ENCODE measurements around the gene LMNB1.
"Not testable (repeated sequence)": the region's sequence is repeated elsewhere in the genome, so short reads cannot be mapped to it uniquely, and the experiment has no call there.

LMNB1 gene

DNA sequence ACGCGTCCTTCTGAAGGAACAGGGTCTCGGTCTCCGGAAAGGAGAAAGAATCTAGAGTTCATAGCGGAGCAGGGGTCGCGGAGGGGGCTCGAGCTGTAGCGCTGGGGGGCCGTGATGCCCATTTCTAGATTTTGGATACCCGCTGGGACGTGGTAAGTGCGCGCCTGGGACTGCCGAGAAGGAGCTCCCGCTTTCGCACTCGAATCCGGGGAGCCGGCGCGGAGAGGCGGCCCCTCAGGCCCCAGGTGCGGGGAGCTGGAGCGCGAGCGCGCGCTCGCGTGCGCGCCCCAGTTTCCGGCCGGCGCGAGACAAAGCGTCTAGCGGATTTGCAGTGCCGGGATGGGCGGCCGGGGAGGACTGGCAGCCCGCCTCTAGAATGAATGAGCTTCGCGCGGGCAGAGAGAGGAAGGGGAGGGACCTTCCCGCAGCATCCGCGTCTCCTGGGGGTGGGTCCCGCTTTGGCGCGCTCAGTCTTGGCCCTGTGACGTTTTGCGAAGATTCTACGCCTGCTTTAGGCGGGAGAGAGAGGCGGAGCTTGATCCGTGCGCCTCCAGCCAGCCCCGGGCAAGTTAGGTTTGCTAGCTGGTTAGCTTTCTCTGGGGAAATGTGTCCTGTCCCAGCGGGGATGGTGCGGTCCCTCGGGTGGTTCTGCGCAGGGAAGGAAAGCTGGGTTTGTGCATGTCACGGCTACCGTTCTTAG, 1.2 kb downstream of the LMNB1 start:
- peak; percentile 76 to 79 for DNase-seq (ENCODE audit: low read depth in 2 of 2)

DNA sequence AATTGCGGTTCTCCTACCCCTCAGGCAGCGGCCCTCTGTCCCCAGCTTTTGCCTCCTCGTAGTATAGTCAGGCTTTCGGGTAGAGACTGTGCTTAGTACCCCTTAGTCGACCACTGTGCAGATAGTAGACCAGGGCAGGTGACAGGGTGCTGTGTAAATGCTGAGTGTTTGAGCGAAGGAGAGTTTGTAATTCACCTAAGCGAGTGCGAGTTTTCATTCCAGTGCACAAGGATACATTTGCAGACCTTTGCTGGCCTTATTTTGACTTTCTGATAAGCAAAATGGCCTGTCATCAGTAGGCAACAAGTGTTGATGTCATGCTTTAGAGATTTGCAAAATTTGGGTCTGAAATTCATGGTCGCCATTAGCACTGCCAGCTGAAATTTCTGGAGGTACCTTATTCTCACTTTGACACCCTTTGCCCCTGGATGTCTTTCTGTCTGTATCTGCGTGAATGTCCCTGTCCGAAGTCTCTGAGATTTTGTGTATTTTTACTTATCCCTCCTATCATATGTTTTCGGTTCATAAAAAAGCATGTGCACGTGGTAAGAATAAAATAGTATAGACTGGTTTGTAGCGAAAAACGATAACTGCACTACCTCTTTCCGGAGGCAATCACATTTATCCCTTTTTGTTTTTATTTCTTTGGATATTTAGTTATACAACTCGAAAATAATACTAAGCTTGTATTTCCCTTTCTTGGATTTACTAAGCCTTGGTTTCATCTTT, 1.9 kb downstream of the LMNB1 start:
- no peak for DNase-seq (ENCODE audit: low read depth in 2 of 2)

DNA sequence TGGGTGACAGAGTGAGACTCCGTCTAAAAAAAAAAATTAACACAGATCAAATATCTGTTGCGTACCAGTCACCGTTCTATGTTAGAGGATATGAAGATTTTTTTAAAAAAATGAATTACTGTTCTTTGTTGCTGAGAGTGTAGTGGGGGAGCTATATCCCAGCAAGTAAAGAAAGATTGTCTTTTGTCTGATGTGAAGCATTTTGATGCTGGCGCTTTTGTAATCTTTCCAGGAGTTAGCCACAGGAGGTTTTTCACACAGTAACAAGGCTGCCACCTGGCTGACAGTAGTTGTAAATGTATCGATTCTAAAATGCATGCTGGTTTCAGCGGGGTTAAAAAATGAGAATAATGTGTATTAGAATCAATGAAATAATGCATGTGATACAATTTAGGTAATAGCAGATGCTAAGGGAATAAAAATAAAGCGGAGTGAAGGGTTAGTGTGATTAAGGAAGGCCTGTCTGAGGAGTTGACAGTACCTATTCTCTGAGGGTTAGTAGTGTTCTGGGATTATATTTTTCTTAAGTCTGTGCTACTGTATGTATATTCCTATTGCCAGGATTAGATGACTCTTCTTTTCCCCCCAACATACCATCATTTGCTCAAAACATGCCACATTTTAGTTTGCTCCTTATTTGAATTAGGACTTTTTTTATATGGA, 3.4 kb downstream of the LMNB1 start:
- DNase-seq (ENCODE audit: low read depth in 2 of 2): peak; percentile 11 to 21

DNA sequence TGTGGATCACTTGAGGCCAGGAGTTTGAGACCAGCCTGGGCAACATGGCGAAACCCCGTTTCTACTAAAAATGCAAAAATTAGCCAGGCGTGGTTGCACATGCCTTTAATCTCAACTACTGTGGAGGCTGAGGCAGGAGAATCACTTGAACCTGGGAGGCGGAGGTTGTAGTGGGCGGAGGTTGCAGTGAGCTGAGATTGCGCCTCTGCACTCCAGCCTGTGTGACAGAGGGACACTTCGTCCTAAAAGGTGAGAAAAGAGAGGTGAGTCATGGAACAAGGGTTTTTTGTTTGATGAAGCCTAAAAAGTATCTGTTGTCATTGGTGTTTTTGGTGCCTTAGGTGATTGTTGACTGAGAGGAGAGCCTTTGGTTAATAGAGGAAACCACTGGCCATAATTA, 11.5 kb downstream of the LMNB1 start:
- not testable (repeated sequence) for DNase-seq (ENCODE audit: low read depth in 2 of 2)

DNA sequence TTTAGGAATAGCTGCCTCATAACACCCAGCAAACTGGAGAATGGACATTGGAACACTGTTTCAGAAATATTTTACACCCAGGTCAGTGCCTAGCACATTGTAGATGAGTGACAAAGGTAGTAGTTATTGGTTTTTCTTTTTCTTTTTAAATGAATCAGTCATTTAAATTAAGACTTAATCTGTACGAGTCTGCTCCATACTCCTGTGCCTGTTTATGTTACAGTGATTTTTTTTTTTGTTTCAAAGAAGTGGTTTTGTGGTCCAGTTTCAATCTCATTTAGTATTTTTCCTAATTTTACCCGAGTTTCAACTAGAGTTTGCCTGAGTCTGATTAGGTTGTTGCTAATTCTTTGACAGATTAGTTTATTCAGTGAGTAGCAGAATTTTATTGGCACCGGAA, 16.2 kb downstream of the LMNB1 start:
- DNase-seq (ENCODE audit: low read depth in 2 of 2): no peak

DNA sequence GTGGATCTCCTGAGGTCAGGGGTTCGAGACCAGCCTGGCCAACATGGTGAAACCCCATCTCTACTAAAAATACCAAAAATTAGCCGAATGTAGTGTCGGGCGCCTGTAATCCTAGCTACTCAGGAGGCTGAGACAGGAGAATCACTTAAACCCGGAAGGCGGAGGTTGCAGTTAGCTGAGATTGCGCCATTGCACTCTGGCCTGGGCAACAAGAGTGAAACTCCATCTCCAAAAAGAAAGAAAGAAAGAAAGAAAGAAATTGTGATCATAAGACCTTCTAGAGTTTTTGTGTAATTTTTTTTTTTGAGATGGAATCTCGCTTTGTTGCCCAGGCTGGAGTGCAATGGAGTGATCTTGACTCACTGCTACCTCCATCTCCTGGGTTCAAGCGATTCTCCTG, 16.7 kb downstream of the LMNB1 start:
- DNase-seq (ENCODE audit: low read depth in 2 of 2): not testable (repeated sequence)

DNA sequence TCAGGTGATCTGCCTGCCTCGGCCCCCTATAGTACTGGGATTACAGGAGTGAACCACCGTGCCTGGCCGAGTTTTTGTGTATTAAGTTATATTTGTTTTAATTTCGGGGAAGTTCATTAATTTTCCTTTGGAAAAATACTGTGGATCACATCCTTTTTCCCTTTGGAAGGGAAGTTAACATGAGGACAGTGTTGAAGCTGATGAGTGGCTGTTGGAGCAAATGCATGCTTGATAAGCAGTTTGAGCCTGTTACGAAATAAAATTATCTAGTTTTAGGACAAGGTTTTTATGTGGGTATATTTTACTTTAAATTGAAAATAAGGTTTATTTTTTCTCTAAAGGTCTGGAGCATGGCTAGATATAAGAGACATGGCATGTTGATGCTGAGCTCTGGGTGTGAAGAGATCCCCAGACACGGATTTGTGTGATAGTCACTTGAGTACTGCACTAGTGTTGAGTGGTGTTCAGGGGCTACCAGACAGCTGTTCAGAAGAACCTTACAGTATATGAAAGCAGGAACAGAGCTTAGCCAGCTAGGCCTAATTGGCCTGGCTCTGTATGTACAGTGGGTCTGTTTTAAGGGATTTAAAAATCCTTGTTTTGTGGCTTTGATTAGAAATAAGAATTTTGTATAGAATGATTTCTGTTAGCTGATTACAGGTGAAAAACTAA, 17.4 kb downstream of the LMNB1 start:
- no peak for DNase-seq (ENCODE audit: low read depth in 2 of 2)

DNA sequence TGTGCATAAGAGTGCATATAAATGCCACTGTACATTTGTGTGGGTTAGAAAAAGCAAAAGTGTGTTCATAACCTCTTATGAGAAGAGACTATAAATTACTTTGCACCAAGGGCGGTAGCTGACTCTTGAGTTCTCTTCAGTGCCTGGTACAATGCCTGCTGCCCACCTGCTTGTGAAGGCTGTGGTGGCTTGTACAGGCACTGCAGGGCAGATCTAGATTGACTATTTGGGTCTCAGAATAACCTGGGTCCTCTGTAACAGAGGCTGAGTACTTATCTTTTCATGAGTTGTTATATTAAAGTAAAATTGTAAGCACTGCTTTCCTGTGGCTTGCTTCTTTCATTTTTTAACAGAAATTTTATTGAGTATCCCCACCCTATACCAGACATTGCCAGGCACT, 22.8 kb downstream of the LMNB1 start:
- no peak for DNase-seq (ENCODE audit: low read depth in 2 of 2)

DNA sequence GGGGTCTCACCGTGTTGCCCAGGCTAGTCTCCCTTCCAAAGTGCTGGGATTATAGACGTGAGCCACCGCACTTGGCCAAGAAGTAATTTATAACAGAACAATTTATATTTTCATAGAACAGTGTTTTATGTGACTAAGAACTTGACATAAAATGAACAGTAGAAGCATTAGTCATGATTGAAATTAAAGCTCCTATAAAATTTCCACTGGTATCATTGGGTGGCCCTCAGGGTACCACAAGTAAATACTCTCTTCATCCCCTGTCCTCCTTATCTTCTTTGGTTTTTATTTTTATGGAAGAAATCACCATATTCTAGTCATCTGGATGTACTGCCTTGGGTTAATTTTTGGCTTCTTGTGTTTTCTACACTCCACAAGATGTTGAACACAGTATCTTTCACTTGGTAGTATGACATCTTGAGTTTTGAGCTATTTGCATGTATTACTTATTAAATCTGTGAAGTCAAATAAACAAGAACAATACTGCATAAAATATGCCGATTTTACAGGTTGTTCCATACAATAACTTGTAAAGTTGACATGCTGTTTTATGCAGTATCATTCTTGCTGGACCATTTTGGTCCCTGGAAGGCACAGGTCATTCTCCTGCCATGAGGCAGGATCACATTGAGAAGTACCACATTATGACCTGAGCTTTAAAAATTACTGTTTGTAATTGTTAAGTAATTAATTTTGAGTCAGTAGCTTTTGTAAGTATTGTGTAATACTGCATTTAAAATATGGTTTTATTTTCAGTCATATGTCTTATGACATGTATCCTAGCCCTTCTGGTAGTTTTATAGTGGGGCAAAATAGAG, 24.4 kb downstream of the LMNB1 start:
- no peak for DNase-seq (ENCODE audit: low read depth in 2 of 2)

DNA sequence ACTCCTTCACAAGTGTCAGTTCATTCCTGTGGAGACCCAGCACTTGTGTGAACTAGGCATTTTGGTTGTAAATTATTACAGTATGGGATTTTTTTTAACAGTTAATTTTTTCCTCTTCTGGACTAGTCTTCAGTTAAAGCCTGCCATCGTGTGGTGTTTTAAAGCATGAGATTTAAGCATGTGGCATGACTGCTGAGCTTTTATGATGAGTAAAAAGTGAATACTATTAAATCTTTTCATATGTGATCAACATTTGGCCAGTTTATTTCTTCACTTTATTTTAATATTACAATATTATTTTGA, 25.0 kb downstream of the LMNB1 start:
- DNase-seq (ENCODE audit: low read depth in 2 of 2): no peak

DNA sequence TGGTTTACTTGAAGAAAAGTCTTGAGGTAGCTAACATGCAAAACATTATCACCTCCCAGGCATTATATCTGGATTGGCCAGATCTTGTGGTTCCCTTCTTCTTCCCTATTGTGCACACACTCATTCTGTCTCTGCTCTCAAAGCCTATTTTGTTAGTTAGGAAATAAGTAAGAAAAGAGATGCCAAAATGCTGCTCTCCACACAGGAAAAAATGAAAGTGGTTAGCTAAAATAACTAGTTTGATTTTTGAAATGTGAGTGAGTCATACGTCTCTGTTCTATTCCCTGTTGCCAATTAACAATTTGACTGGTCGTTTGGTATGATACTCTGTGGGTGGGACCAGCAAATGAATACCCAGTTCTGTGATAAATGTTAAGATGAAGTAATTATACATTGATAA, 28.1 kb downstream of the LMNB1 start:
- DNase-seq (ENCODE audit: low read depth in 2 of 2): no peak

DNA sequence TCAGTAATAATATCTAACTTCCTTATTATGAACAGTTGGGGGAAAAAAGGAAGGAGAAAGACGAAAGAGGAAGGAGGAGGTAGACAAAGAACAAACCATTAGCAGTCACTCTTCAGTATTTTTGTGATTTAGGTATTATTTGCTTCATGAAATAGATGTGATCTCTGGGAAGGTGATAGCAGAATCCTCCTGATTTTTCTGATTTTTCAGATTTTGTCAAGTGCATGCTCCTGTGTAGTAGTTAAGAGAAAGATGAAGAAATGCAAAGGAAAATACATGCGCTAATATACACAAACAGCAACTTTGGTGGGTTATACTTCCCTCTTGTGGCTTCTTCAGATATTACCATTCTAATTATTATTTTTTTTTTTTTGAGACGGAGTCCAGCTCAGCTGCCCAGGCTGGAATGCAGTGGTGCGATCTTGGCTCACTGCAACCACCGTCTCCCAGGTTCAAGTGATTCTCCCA, 31.6 kb downstream of the LMNB1 start:
- no peak for DNase-seq (ENCODE audit: low read depth in 2 of 2)

DNA sequence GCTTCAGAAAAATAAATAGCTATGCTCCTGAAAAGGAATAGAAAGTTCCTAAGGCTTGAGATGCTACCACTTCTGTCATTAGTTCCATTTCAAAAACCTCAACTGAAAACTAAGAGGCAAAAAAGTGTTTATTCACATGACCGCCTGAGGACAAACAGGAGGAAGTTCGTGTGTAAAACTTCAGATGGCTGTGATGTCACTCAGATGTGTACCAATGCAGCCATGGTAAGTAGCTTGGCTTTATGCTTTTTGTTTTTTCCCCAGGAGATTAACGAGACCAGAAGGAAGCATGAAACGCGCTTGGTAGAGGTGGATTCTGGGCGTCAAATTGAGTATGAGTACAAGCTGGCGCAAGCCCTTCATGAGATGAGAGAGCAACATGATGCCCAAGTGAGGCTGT, 33.0 kb downstream of the LMNB1 start:
- no peak for DNase-seq (ENCODE audit: low read depth in 2 of 2)

DNA sequence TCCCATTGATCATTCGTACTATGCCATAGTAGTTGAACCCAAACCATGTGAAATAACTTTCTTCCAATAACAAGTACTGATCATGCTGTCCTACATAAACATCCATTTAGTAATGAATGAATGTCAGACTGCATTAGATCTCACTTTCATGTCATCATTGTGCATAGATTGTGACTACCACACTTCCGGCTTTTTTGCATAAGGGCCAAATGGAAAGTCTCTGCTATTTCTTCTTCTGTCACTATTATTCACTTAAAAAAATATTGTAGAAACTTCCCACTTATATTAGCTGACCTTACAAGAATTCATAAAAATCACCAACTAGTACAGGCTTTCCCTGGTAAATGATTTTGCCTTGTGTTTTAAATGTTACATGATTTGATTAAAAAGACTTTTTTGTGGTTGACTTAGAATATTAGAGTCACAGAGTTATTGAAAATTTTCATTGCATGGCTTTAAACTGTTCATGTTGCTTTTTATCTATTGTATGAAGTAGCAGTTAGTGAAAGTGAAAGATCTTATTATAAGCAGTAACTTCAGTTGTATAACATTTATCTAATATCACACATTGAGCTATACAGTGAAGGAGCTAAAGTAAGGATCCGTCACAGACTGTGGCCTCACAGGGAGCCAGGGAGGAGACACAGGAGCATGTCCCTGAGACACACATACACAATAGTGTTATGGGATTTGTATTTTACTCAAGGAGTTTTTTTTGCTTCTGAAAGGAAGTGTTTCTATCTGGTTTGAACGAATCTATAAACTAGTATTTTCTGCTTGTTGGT, 33.9 kb downstream of the LMNB1 start:
- DNase-seq (ENCODE audit: low read depth in 2 of 2): no peak

DNA sequence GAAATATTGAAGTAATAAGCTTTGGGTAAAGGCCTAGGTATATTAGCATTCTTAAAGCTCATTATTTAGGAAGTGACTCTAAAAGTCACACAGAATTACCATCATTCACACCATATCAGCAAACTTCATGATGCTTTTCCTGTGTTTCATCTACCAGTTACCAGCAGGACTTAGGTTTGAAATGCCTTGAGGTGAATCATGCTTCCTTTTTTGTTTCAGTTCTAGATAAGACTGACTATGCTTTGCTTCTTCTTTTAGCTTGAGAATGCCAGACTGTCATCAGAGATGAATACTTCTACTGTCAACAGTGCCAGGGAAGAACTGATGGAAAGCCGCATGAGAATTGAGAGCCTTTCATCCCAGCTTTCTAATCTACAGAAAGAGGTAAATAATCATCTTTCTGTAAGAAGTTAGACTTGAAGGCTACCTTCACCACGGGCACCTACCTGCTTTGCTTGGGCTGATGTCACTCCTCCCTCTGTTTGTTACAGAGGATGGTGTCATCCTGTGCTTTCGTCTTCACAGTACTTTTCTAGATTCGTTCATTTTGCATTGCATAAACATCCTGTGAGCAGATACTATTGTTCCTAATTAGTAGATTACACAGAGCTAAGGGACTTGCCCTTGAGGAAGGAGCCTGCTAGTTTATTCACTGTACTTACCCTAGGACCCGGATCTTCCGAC, 34.7 kb downstream of the LMNB1 start:
- DNase-seq (ENCODE audit: low read depth in 2 of 2): no peak

DNA sequence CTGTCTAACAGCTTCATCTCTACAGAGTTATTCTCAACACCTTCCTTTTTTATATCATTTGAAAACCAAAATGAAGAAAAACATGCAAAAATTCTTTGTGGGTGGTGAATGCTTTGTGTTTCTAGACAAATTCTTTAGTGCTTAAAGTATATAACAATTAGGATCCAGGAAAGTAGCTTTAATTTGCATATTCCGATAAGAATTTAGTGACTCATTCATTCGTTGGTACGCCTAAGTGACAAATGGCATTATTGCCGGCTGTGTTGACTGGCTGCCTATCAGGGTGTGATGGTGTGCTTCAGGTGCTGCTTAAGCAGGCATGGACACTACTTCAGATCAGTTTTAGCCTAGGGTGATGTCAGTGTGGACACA, 35.2 kb downstream of the LMNB1 start:
- no peak for DNase-seq (ENCODE audit: low read depth in 2 of 2)

DNA sequence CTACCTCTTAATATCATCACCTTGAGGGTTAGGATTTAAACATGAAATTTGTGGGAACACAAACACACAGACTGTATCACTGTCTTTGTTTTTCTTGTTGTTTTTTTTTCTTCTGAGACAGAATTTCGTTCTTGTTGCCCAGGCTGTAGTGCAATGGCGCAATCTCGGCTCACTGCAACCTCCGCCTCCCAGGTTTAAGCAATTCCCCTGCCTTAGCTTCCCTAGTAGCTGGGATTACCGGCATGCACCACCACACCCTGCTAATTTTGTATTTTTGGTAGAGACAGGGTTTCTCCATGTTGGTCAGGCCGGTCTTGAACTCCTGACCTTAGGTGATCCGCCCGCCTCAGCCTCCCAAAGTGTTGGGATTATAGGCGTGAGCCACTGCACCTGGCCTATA, 36.9 kb downstream of the LMNB1 start:
- not testable (repeated sequence) for DNase-seq (ENCODE audit: low read depth in 2 of 2)

DNA sequence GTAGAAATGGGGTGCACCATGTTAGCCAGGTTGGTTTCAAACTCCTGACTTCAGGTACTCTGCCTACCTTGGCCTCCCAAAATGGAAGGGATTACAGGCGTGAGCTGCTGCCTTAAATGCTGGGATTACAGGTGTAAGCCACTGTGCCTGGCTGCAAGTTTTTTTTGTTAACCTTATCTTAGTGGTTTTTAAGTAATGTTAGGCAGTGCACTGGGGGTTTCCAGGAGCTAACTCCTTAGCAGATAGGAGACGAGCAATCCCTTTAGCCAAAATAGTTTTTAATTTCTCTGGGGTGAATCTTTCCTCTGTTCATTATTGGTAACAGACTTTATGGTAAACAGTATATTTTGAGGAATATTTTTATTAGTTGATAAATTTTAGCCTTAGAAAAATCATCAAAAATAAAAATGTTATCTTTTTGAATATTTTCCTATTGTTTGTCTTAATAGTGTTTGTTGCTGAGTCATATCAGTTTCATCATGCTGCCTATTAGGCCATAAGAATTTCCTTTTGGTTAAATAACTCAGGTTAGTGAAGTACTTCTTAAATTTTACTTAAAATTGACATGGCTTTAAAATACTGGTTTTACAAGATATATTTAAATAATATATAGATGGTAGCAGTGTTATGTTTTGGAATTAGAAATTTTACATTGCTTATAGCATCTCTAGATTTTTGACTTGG, 37.9 kb downstream of the LMNB1 start:
- no peak for DNase-seq (ENCODE audit: low read depth in 2 of 2)

DNA sequence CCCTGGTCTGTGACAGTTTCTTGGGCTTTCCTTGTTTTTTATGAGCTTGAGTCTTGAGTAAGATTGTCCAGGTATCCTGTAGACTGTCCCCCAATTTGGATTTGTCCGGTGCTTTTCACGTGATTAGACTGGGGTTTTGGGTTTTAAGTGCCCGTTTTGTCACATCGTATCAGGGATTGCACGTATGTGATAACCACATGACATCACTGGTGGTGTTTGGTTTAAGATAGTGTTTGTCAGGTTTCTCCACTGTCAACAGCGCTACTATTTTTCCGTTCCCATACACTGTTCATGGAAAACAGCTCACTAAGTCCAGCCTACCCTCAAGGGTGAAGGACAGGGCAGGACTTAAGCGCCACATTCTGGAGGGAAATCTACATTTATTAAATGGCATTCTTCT, 39.7 kb downstream of the LMNB1 start:
- DNase-seq (ENCODE audit: low read depth in 2 of 2): no peak

DNA sequence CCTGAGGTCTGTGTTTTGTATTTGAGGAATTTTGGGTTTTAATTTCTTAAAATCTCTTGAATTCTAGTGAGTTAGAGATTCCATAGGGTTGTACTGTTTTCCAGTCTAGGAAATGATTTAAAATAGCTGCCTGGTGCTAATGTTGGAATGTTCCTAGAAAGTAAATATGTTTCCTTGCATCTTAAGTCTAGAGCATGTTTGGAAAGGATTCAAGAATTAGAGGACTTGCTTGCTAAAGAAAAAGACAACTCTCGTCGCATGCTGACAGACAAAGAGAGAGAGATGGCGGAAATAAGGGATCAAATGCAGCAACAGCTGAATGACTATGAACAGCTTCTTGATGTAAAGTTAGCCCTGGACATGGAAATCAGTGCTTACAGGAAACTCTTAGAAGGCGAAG, 41.8 kb downstream of the LMNB1 start:
- DNase-seq (ENCODE audit: low read depth in 2 of 2): no peak
